HG03039 (cell line): ENCODE data around the gene TGM5.
"Not testable (repeated sequence)": the region's sequence is repeated elsewhere in the genome, so short reads cannot be mapped to it uniquely, and the experiment has no call there.

Source experiments
- ATAC-seq: cut with Tn5 transposase; IDR thresholded peaks from one replicate; pipeline ENCODE4 v1.9.1; 2021; ENCODE audit warnings: mild to moderate bottlenecking, moderate library complexity; ENCODE audit not compliant: unreplicated experiment

Gene TGM5

GRCh38 chr15:43266834-43267233, at the start of gene TGM5:
TSS of gene TGM5 (minus strand) at chr15:43266928. CDS start at chr15:43266849, 79 bp downstream.
- ATAC-seq = no peak

GRCh38 chr15:43314171-43314570, 47.4 kb upstream of the TGM5 start:
- ATAC-seq = no peak

- ATAC-seq = no peak
Measured at GRCh38 chr15:43312378-43312777, 45.6 kb upstream of the TGM5 start.

GRCh38 chr15:43302205-43302817, 35.6 kb upstream of the TGM5 start, which contains the start of gene TGM7:
TSS of gene TGM7 (minus strand) at chr15:43302255.
- no peak for ATAC-seq

- ATAC-seq = no peak
Measured at GRCh38 chr15:43299884-43300283, 33.2 kb upstream of the TGM5 start.

- no peak for ATAC-seq
Measured at GRCh38 chr15:43299411-43299810, 32.7 kb upstream of the TGM5 start.

- no peak for ATAC-seq
Measured at GRCh38 chr15:43294091-43294706, 27.5 kb upstream of the TGM5 start.

GRCh38 chr15:43293432-43293831, 26.7 kb upstream of the TGM5 start:
- ATAC-seq = no peak

- ATAC-seq = no peak
Measured at GRCh38 chr15:43292375-43293078, 25.8 kb upstream of the TGM5 start.

GRCh38 chr15:43289656-43290055, 22.9 kb upstream of the TGM5 start:
- ATAC-seq = not testable (repeated sequence)

GRCh38 chr15:43287254-43287653, 20.5 kb upstream of the TGM5 start:
- no peak for ATAC-seq

GRCh38 chr15:43286074-43286473, 19.3 kb upstream of the TGM5 start:
- no peak for ATAC-seq

- no peak for ATAC-seq
Measured at GRCh38 chr15:43285609-43286037, 18.9 kb upstream of the TGM5 start.

- ATAC-seq = no peak
Measured at GRCh38 chr15:43283526-43283925, 16.8 kb upstream of the TGM5 start.

- ATAC-seq = no peak
Measured at GRCh38 chr15:43281926-43282602, 15.3 kb upstream of the TGM5 start.

GRCh38 chr15:43280996-43281395, 14.3 kb upstream of the TGM5 start:
- no peak for ATAC-seq

GRCh38 chr15:43279496-43279895, 12.8 kb upstream of the TGM5 start:
- ATAC-seq = no peak

- ATAC-seq = no peak
Measured at GRCh38 chr15:43278869-43279268, 12.1 kb upstream of the TGM5 start.

GRCh38 chr15:43277901-43278300, 11.2 kb upstream of the TGM5 start:
- no peak for ATAC-seq

GRCh38 chr15:43277231-43277823, 10.6 kb upstream of the TGM5 start:
- no peak for ATAC-seq

- no peak for ATAC-seq
Measured at GRCh38 chr15:43276563-43277200, 10.0 kb upstream of the TGM5 start.
